ENCODE data around the gene RRP36. TPM values are rescaled to one million over a fixed set of nuclear protein-coding genes. Genes with fewer than 3 reads are reported as not detected.

Gene RRP36
- total and polyA plus RNA-seq, 2 donors from 2014 or later = 49.2 to 55.2 TPM

GRCh38 chr6:43033496-43034189 lies 12.2 kb downstream of the RRP36 start:
- peaks cover 9 to 25% (median 22%) of the 10 kb centered on the region in 3 donors for H3K36me3 ChIP-seq (ENCODE audit: control insufficient read depth in 2 of 3, insufficient read depth in 3 of 3, low read length in 3 of 3)
- H3K9me3 ChIP-seq (ENCODE audit: control insufficient read depth in 2 of 3, insufficient read depth in 1 of 3, low read length in 3 of 3) = no peaks in the 10 kb centered on the region
- FAIRE-seq (no peak), DNase-seq (no peak)
- H3K4me1 ChIP-seq (ENCODE audit: control insufficient read depth in 2 of 3, insufficient read depth in 2 of 3, low read depth in 1 of 3, low read length in 3 of 3) = peaks cover 0 to 2% (median 0%) of the 10 kb centered on the region in 3 donors
- H3K9ac ChIP-seq (ENCODE audit: low read length in 3 of 3) = no peak overlapping the region
- no peak overlapping the region for H3K4me3 ChIP-seq (ENCODE audit: low read length in 3 of 3)
- TF ChIP-seq CTCF (IDR thresholded peaks at IDR 0.05; ENCODE audit: borderline replicate concordance, extremely low read depth, insufficient read depth) = no peak
- intact Hi-C loops (cut with DNase I) = no loop called here
- H3K27ac ChIP-seq (ENCODE audit: low read depth in 2 of 2, low read length in 2 of 2) = no peak overlapping the region
- no peaks in the 10 kb centered on the region for H3K27me3 ChIP-seq (ENCODE audit: control insufficient read depth, insufficient read depth, low read length)

GRCh38 chr6:43034190-43034525 lies 12.7 kb downstream of the RRP36 start:
- Histone ChIP-seq H3K9me3 (ENCODE audit: control insufficient read depth in 2 of 3, insufficient read depth in 1 of 3, low read length in 3 of 3) (no peaks in the 10 kb centered on the region), H3K4me1 (ENCODE audit: control insufficient read depth in 2 of 3, insufficient read depth in 2 of 3, low read depth in 1 of 3, low read length in 3 of 3) (peaks cover 0 to 2% (median 0%) of the 10 kb centered on the region in 3 donors), H3K4me3 (ENCODE audit: low read length in 3 of 3) (no peak overlapping the region), H3K9ac (ENCODE audit: low read length in 3 of 3) (no peak overlapping the region), H3K27me3 (ENCODE audit: control insufficient read depth, insufficient read depth, low read length) (no peaks in the 10 kb centered on the region), H3K36me3 (ENCODE audit: control insufficient read depth in 2 of 3, insufficient read depth in 3 of 3, low read length in 3 of 3) (peaks cover 9 to 25% (median 25%) of the 10 kb centered on the region in 3 donors), H3K27ac (ENCODE audit: low read depth in 2 of 2, low read length in 2 of 2) (no peak overlapping the region)
- no peak for FAIRE-seq
- intact Hi-C loops (cut with DNase I) = no loop called here
- DNase-seq = no peak
- no peak for TF ChIP-seq CTCF (IDR thresholded peaks at IDR 0.05; ENCODE audit: borderline replicate concordance, extremely low read depth, insufficient read depth)

GRCh38 chr6:43035495-43036194 lies 14.2 kb downstream of the RRP36 start:
- Histone ChIP-seq H3K4me1 (ENCODE audit: control insufficient read depth in 2 of 3, insufficient read depth in 2 of 3, low read depth in 1 of 3, low read length in 3 of 3) (peaks cover 0 to 2% (median 0%) of the 10 kb centered on the region in 3 donors), H3K9ac (ENCODE audit: low read length in 3 of 3) (no peak overlapping the region), H3K36me3 (ENCODE audit: control insufficient read depth in 2 of 3, insufficient read depth in 3 of 3, low read length in 3 of 3) (peaks cover 9 to 31% (median 21%) of the 10 kb centered on the region in 3 donors), H3K4me3 (ENCODE audit: low read length in 3 of 3) (no peak overlapping the region), H3K27me3 (ENCODE audit: control insufficient read depth, insufficient read depth, low read length) (no peaks in the 10 kb centered on the region), H3K27ac (ENCODE audit: low read depth in 2 of 2, low read length in 2 of 2) (no peak overlapping the region), H3K9me3 (ENCODE audit: control insufficient read depth in 2 of 3, insufficient read depth in 1 of 3, low read length in 3 of 3) (no peaks in the 10 kb centered on the region)
- intact Hi-C loops (cut with DNase I) = no loop called here
- DNase-seq (no peak), FAIRE-seq (no peak)
- no peak for TF ChIP-seq CTCF (IDR thresholded peaks at IDR 0.05; ENCODE audit: borderline replicate concordance, extremely low read depth, insufficient read depth)

Data from kidney (tissue), 14 donors.